Nephron (organoid): ENCODE results near the gene NIT1.
A peak's percentile ranks its signal among the peaks of the same experiment; 100 is the strongest.

Experiments used
- H3K27ac Mint-ChIP-seq, 3 experiments: 2 replicates each; pipeline ENCODE4 v1.8.0; 2020; ENCODE audit warnings: mixed read lengths in 3 of 3, mild to moderate bottlenecking in 2 of 3, moderate library complexity in 1 of 3
- H3K27me3 Mint-ChIP-seq: 2 replicates; pipeline ENCODE4 v1.8.0; 2021; ENCODE audit warnings: low read depth, mild to moderate bottlenecking, moderate library complexity, mixed read lengths
- H3K36me3 Mint-ChIP-seq: 2 replicates; pipeline ENCODE4 v1.8.0; 2020; ENCODE audit warnings: low read depth, mixed read lengths
- H3K4me1 Mint-ChIP-seq: 2 replicates; pipeline ENCODE4 v1.8.0; 2020; ENCODE audit warnings: mixed read lengths
- H3K4me3 Mint-ChIP-seq, 3 experiments: 2 replicates each; pipeline ENCODE4 v1.8.0; 2020; ENCODE audit warnings: mild to moderate bottlenecking in 3 of 3, mixed read lengths in 3 of 3, moderate library complexity in 2 of 3
- H3K9me3 Mint-ChIP-seq: 2 replicates; pipeline ENCODE4 v1.8.0; 2020; ENCODE audit warnings: mixed read lengths
- TF ChIP-seq, protein P1 (sequence below), 3 experiments: fragments of 200-600 bp; sonication (generic); IDR thresholded peaks; one replicate each; pipeline ENCODE4 v1.5.0; 2021; ENCODE audit warnings: antibody characterized with exemption in 3 of 3; ENCODE audit not compliant: unreplicated experiment in 3 of 3

The NIT1 gene

DNA sequence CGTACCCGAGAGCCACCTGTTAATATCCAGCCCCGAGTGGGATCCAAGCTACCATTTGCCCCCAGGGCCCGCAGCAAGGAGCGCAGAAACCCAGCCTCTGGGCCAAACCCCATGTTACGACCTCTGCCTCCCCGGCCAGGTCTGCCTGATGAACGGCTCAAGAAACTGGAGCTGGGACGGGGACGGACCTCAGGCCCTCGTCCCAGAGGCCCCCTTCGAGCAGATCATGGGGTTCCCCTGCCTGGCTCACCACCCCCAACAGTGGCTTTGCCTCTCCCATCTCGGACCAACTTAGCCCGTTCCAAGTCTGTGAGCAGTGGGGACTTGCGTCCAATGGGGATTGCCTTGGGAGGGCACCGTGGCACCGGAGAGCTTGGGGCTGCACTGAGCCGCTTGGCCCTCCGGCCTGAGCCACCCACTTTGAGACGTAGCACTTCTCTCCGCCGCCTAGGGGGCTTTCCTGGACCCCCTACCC is 42.8 kb downstream of the NIT1 start:
- H3K36me3 Mint-ChIP-seq, result peaks cover 64% of the 10 kb centered on the region

DNA sequence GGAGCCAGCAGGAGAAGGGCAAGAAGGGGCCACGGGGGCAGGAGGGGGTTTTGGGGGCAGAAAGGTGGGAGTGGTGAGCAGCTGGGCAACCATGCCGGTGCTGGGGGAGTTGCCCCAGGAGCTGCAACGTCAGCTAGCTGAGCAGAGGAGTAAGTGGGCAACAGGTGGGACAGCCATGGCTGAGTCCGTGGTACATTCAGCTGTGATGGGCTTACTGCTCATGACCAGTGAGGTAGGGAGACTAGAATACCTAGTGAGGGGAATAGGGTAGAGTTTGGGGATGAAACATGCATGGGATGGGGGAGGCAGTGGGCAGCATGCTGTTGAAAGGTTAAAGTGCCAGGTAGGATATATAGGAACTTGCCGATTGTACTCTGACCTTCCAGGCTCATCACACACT is 43.7 kb downstream of the NIT1 start:
- peaks cover 61% of the 10 kb centered on the region for H3K4me1 Mint-ChIP-seq
- H3K27ac Mint-ChIP-seq, result peak overlapping the region in 1 of 3 experiments; percentile 31

More for the DNA sequence above, 42.8 kb downstream of the NIT1 start:
- Mint-ChIP-seq H3K27me3 (no peaks in the 10 kb centered on the region), H3K4me3 (peak overlapping the region; percentile 91 to 96 (median 92)), H3K9me3 (no peaks in the 10 kb centered on the region), H3K4me1 (peaks cover 53% of the 10 kb centered on the region), H3K27ac (peak overlapping the region; percentile 30 to 91 (median 79))
- TF ChIP-seq, protein P1, sequence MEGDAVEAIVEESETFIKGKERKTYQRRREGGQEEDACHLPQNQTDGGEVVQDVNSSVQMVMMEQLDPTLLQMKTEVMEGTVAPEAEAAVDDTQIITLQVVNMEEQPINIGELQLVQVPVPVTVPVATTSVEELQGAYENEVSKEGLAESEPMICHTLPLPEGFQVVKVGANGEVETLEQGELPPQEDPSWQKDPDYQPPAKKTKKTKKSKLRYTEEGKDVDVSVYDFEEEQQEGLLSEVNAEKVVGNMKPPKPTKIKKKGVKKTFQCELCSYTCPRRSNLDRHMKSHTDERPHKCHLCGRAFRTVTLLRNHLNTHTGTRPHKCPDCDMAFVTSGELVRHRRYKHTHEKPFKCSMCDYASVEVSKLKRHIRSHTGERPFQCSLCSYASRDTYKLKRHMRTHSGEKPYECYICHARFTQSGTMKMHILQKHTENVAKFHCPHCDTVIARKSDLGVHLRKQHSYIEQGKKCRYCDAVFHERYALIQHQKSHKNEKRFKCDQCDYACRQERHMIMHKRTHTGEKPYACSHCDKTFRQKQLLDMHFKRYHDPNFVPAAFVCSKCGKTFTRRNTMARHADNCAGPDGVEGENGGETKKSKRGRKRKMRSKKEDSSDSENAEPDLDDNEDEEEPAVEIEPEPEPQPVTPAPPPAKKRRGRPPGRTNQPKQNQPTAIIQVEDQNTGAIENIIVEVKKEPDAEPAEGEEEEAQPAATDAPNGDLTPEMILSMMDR (IDR thresholded peaks at IDR 0.05; ENCODE audit: unreplicated experiment in 3 of 3), result no peak

DNA sequence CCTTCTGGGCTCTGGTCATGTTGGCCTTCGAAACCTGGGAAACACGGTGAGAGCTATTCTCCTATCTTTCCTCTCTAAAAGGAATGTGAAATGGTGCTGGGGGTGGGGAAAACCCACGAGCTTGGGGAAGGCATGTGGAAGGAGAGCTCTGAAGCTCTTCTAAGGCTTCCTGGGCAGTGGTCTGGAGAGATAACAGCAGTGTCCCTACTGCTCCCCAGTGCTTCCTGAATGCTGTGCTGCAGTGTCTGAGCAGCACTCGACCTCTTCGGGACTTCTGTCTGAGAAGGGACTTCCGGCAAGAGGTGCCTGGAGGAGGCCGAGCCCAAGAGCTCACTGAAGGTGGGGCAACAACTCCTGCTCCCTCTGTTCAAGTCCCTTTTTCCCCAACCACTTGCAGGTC is 44.1 kb downstream of the NIT1 start:
- peaks cover 61% of the 10 kb centered on the region for H3K4me1 Mint-ChIP-seq
- H3K27me3 Mint-ChIP-seq, result no peaks in the 10 kb centered on the region
- H3K27ac Mint-ChIP-seq, result peak overlapping the region in 1 of 3 experiments; percentile 31
- H3K9me3 Mint-ChIP-seq, result no peaks in the 10 kb centered on the region
- H3K4me3 Mint-ChIP-seq, result peak overlapping the region; percentile 29 to 92 (median 73)
- H3K36me3 Mint-ChIP-seq, result peaks cover 58% of the 10 kb centered on the region
- TF ChIP-seq, protein P1 (IDR thresholded peaks at IDR 0.05; ENCODE audit: unreplicated experiment in 3 of 3), result no peak

More for the DNA sequence above, 43.7 kb downstream of the NIT1 start:
- Mint-ChIP-seq H3K27me3 (no peaks in the 10 kb centered on the region), H3K36me3 (peaks cover 61% of the 10 kb centered on the region), H3K9me3 (no peaks in the 10 kb centered on the region), H3K4me3 (peak overlapping the region; percentile 63 to 96 (median 92))
- TF ChIP-seq, protein P1 (IDR thresholded peaks at IDR 0.05; ENCODE audit: unreplicated experiment in 3 of 3), result no peak

DNA sequence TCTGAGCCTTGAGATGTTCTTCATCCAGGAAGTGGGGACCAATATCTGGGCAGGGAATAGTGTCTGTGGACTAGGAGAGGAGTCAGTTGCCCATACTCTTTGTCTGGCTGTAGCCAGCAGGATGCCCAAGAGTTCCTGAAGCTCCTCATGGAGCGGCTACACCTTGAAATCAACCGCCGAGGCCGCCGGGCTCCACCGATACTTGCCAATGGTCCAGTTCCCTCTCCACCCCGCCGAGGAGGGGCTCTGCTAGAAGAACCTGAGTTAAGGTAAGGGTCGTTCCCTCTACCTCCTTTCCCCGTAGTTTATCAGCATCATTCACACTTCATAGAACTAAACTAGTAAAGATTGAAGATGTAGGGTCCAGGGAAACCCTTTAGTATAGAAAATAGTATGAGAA is 44.9 kb downstream of the NIT1 start:
- Mint-ChIP-seq H3K4me1 (peaks cover 60% of the 10 kb centered on the region), H3K36me3 (peaks cover 50% of the 10 kb centered on the region), H3K4me3 (peak overlapping the region; percentile 29 to 92 (median 57)), H3K27me3 (no peaks in the 10 kb centered on the region), H3K9me3 (no peaks in the 10 kb centered on the region), H3K27ac (peak overlapping the region in 1 of 3 experiments; percentile 5)
- TF ChIP-seq, protein P1 (IDR thresholded peaks at IDR 0.05; ENCODE audit: unreplicated experiment in 3 of 3), result no peak

DNA sequence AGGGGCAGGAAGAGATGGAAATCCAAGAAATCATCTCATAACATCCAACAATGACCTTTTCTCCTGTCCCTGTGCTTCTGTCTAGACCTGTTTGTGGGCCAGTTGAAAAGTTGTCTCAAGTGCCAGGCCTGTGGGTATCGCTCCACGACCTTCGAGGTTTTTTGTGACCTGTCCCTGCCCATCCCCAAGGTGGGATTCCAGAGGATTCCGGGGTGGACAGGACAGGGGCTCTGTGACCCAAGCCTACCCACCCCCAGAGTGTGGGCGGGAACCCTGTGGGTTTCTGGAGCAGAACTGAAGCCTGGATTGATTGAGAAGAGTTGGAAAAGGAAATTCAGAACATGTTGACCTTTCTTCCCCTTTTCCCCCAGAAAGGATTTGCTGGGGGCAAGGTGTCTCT is 45.9 kb downstream of the NIT1 start:
- H3K27me3 Mint-ChIP-seq, result no peaks in the 10 kb centered on the region
- peak overlapping the region; percentile 29 to 92 (median 45) for H3K4me3 Mint-ChIP-seq
- no peaks in the 10 kb centered on the region for H3K9me3 Mint-ChIP-seq
- peak overlapping the region; percentile 0 to 68 (median 5) for H3K27ac Mint-ChIP-seq
- TF ChIP-seq, protein P1 (IDR thresholded peaks at IDR 0.05; ENCODE audit: unreplicated experiment in 3 of 3), result no peak
- peaks cover 43% of the 10 kb centered on the region for H3K36me3 Mint-ChIP-seq
- H3K4me1 Mint-ChIP-seq, result peaks cover 55% of the 10 kb centered on the region
